ENCODE data around the gene POLA1. TPM values are rescaled to one million over a fixed set of nuclear protein-coding genes. Genes with fewer than 3 reads are reported as not detected.
"Not testable (repeated sequence)": the region's sequence is repeated elsewhere in the genome, so short reads cannot be mapped to it uniquely, and the experiment has no call there.

Gene POLA1
- total and polyA plus RNA-seq, 11 donors: 1.9 to 8.1 (median 6.5) TPM

DNA sequence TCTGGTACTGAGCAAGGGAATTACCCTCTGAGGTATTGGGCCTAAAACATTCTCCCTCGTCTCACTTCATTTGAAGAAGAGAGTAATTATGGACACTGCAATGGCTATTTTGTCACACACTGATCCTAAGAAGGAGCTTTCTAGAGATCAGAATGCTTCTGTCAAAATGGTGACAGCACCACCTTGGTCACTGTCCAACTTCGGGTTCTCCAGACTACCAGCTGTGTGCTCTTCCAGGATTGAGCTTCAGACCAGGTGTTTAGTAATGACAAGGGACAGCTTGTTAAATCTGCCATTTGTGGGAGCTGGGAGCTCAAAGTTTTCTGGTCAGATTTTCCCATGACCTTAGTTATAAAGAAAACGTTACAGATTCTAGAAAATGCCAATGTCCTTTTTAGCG is 105.4 kb downstream of the POLA1 start:
- no peak for TF ChIP-seq POLR2A (IDR thresholded peaks at IDR 0.05)
- TF ChIP-seq, protein P1, sequence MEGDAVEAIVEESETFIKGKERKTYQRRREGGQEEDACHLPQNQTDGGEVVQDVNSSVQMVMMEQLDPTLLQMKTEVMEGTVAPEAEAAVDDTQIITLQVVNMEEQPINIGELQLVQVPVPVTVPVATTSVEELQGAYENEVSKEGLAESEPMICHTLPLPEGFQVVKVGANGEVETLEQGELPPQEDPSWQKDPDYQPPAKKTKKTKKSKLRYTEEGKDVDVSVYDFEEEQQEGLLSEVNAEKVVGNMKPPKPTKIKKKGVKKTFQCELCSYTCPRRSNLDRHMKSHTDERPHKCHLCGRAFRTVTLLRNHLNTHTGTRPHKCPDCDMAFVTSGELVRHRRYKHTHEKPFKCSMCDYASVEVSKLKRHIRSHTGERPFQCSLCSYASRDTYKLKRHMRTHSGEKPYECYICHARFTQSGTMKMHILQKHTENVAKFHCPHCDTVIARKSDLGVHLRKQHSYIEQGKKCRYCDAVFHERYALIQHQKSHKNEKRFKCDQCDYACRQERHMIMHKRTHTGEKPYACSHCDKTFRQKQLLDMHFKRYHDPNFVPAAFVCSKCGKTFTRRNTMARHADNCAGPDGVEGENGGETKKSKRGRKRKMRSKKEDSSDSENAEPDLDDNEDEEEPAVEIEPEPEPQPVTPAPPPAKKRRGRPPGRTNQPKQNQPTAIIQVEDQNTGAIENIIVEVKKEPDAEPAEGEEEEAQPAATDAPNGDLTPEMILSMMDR (IDR thresholded peaks at IDR 0.05): no peak
- Histone ChIP-seq H3K4me1 (peaks cover 0 to 8% (median 0%) of the 10 kb centered on the region in 12 donors), H3K36me3 (no peaks in the 10 kb centered on the region), H3K27ac (peak overlapping the region in 8 of 12 donors; percentile 4 to 80 (median 66)), H3K9me3 (no peaks in the 10 kb centered on the region), H3K27me3 (no peaks in the 10 kb centered on the region), H3K4me3 (no peak overlapping the region)
- DNase-seq: no peak
- peak in 3 of 4 donors; percentile 33 to 66 (median 45) for ATAC-seq
- intact Hi-C loops (cut with DNase I): no loop called here
- 46 to 69% (median 59%) methylated on average over 4 of the region's 4 CpGs for WGBS, 4 donors

DNA sequence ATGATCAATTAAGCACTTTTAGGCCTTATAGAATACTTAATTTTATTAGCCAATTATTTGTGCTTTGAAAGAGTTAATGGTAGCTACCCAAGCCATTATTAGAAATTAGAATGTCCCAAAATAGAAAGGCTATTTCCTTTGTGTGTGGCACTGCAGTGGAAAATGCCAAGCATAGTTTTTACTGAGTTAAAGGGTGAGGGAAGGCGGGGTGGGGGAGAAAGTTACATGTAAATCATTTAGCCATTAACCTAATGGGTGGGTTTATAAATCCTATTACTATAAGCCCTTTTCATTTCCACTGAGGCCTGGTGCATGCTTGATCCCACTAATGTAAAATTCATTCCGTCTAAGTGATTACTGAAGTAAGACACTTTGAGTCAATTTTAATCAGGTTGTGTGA is 105.8 kb downstream of the POLA1 start:
- H3K27ac ChIP-seq: peak overlapping the region in 7 of 12 donors; percentile 4 to 80 (median 69)

DNA sequence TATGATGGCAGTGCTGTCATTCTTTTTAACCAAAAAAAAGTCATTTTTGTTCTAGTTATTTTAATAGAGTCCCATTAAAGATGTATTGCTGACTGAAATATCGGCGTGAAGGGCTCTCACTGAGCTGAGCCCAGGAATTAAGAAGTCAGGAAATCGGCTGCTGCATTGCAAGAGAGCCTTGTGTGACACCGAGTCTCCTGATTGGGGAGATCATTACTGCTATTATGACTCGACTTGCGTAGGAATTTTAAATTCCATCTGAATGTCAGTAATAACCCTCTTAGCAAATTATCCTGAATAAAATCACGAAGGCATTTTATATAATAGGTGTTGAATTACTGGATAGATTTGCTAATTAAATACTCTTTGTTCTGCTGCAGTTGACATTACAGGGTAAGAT is 111.5 kb downstream of the POLA1 start:
- DNase-seq: no peak
- WGBS, 4 donors: 64 to 81% (median 73%) methylated on average over 7 of the region's 7 CpGs
- intact Hi-C loops (cut with DNase I): no loop called here
- peaks cover 0 to 3% (median 0%) of the 10 kb centered on the region in 9 donors for H3K27me3 ChIP-seq
- TF ChIP-seq, protein P1 (IDR thresholded peaks at IDR 0.05): no peak
- no peak for TF ChIP-seq POLR2A (IDR thresholded peaks at IDR 0.05)
- peaks cover 0 to under 1% (median 0%) of the 10 kb centered on the region in 9 donors for H3K36me3 ChIP-seq
- H3K4me3 ChIP-seq: no peak overlapping the region
- H3K9me3 ChIP-seq: no peaks in the 10 kb centered on the region
- no peak overlapping the region for H3K27ac ChIP-seq
- ATAC-seq: no peak
- H3K4me1 ChIP-seq: peaks cover 0 to 3% (median 0%) of the 10 kb centered on the region in 12 donors

More for the DNA sequence above, 105.8 kb downstream of the POLA1 start:
- H3K36me3 ChIP-seq: no peaks in the 10 kb centered on the region
- 31 to 49% (median 41%) methylated on average over 2 of the region's 2 CpGs for WGBS, 4 donors
- ATAC-seq: peak; percentile 69 to 87 (median 77)
- peaks cover 0 to 8% (median 0%) of the 10 kb centered on the region in 12 donors for H3K4me1 ChIP-seq
- no peak for DNase-seq
- H3K4me3 ChIP-seq: no peak overlapping the region
- TF ChIP-seq, protein P1 (IDR thresholded peaks at IDR 0.05): no peak
- no peak for TF ChIP-seq POLR2A (IDR thresholded peaks at IDR 0.05)
- H3K27me3 ChIP-seq: no peaks in the 10 kb centered on the region
- no peaks in the 10 kb centered on the region for H3K9me3 ChIP-seq
- intact Hi-C loops (cut with DNase I): no loop called here

DNA sequence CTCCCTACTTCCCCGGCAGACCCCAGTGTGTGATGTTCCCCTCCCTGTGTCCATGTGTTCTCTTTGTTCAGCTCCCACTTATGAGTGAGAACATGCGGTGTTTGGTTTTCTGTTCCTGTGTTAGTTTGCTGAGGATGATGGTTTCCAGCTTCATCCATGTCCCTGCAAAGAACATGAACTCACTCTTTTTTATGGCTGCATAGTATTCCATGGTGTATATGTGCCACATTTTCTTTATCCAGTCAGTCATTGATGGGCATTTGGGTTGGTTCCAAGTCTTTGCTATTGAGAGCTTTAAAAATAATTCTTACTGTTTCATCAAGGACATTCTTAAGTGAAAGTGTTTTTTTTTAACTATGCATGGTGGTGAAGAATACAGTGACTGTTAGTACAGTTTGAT is 126.1 kb downstream of the POLA1 start:
- not testable (repeated sequence) for H3K27me3 ChIP-seq, H3K4me3 ChIP-seq

DNA sequence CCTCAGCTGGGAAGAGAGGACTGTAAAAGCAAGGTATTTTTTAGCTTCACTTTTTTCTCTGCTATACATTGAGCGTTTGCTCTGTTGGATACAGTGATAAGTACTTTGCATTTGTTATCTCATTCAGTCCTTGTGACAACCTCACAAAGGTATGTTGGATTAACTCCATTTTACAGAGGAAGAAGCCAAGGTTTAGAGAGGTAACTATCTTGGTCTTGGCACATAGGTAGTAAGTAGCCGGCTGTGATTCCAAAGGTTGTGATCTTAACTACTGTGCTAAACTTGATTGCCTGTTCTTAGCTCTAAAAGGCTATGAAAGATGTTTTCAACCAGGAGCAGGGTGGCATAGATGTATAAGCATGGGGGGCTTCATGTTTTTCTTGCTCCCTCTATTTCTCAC is 134.4 kb downstream of the POLA1 start:
- Histone ChIP-seq H3K4me1 (no peaks in the 10 kb centered on the region), H3K27me3 (no peaks in the 10 kb centered on the region), H3K4me3 (no peak overlapping the region), H3K36me3 (peaks cover 0 to 34% (median 17%) of the 10 kb centered on the region in 9 donors), H3K27ac (no peak overlapping the region), H3K9me3 (no peaks in the 10 kb centered on the region)
- 58 to 79% (median 70%) methylated on average over 2 of the region's 2 CpGs for WGBS, 4 donors
- TF ChIP-seq, protein P1 (IDR thresholded peaks at IDR 0.05): no peak
- TF ChIP-seq POLR2A (IDR thresholded peaks at IDR 0.05): no peak
- DNase-seq (no peak), ATAC-seq (no peak)
- intact Hi-C loops (cut with DNase I): no loop called here

More for the DNA sequence above, 126.1 kb downstream of the POLA1 start:
- WGBS, 4 donors: 87 to 98% (median 94%) methylated on average over 2 of the region's 2 CpGs
- Histone ChIP-seq H3K36me3 (peaks cover 0 to 25% (median 0%) of the 10 kb centered on the region in 9 donors), H3K9me3 (peaks cover 0 to 11% (median 0%) of the 10 kb centered on the region in 12 donors)
- DNase-seq; ATAC-seq; intact Hi-C loops (cut with DNase I); H3K4me1 ChIP-seq; H3K27ac ChIP-seq: not testable (repeated sequence)

All from heart left ventricle (tissue), 16 donors.